OCI-LY3 (cell line): ENCODE results near the gene PKP4.

Experiments
- H2AFZ ChIP-seq: fragments of 200-600, 300-600 bp; shearing (Covaris generic); 2 replicates; pipeline ENCODE4 v1.6.0; 2014; ENCODE audit warnings: antibody characterized with exemption, low read depth, low read length
- H3K27ac ChIP-seq: fragments of 200-600, 300-600 bp; sonication (generic); 2 replicates; pipeline ENCODE4 v1.5.1; 2014; ENCODE audit warnings: mild to moderate bottlenecking, low read length, moderate library complexity, mixed read lengths
- H3K27me3 ChIP-seq: fragments of 200-600, 300-600 bp; sonication (generic); 2 replicates; pipeline ENCODE4 v1.6.1; 2014; ENCODE audit warnings: low read depth, low read length, mixed read lengths
- H3K36me3 ChIP-seq: fragments of 200-600, 300-600 bp; sonication (generic); replicated peaks from 2 replicates; pipeline ENCODE3; 2014; ENCODE audit warnings: low read depth, low read length, mixed read lengths
- H3K4me1 ChIP-seq: fragments of 300-600, 200-600 bp; sonication (generic); 2 replicates; pipeline ENCODE4 v1.6.1; 2014; ENCODE audit warnings: low read length, mixed read lengths
- H3K4me2 ChIP-seq: fragments of 200-600, 300-600 bp; sonication (generic); 2 replicates; pipeline ENCODE4 v1.6.1; 2014; ENCODE audit warnings: low read length, mixed read lengths
- H3K4me3 ChIP-seq: fragments of 300-600, 200-600 bp; sonication (generic); 2 replicates; pipeline ENCODE4 v1.5.1; 2014; ENCODE audit warnings: antibody characterized with exemption, mild to moderate bottlenecking, low read length, moderate library complexity
- H3K79me2 ChIP-seq: fragments of 300-600, 200-600 bp; shearing (Covaris generic); 2 replicates; pipeline ENCODE4 v1.6.1; 2014; ENCODE audit warnings: mild to moderate bottlenecking, low read length, mixed read lengths
- H3K9ac ChIP-seq: fragments of 300-600, 200-600 bp; shearing (Covaris generic); 2 replicates; pipeline ENCODE4 v1.6.0; 2014; ENCODE audit warnings: mild to moderate bottlenecking, low read length, moderate library complexity
- H3K9me3 ChIP-seq: fragments of 200-600, 300-600 bp; shearing (Covaris generic); 2 replicates; pipeline ENCODE4 v1.6.1; 2014; ENCODE audit warnings: low read length, mixed read lengths; ENCODE audit not compliant: insufficient read depth
- H4K20me1 ChIP-seq: fragments of 200-600, 300-600 bp; sonication (generic); 2 replicates; pipeline ENCODE4 v1.6.1; 2016; ENCODE audit warnings: low read length, mixed read lengths; ENCODE audit not compliant: insufficient read depth
- EZH2phosphoT487 ChIP-seq: fragments of 200-600 bp; shearing (Covaris generic); IDR thresholded peaks from 2 replicates; pipeline ENCODE4 v1.6.1; 2018; ENCODE audit warnings: antibody characterized with exemption, mixed run types, low read depth
- TF ChIP-seq, protein P1 (sequence below): fragments of 200-600, 300-600 bp; sonication (generic); IDR thresholded peaks from 2 replicates; pipeline ENCODE4 v1.5.1; 2014; ENCODE audit warnings: antibody characterized with exemption, low read length, low read depth

PKP4 gene

DNA sequence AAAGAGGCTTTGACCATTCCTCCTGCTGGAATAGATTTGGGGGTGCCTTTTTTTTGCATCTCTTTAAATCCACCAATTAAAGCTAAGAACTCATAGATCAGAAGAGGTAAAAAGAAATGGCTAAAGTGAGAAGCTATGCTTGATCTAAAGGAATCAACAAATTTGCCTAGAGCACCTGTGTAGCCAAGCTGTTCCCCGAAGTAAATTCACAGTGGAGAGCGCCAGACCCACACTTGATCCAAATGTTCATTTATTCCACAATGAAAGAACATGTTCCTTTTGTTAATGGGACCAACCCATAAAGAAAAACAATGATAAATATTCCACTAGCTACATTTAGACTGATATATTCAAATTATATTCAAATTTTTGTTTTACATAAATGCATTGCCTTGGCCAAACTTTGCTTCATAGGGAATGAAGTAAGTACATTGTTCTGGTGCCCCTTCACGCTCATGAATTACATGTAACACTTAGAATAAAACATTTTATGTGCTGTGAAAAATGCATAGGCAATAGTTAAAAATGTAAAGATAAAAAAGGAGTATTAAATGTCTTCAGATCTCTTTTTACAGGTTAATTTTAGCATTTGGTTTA, 167.4 kb downstream of the PKP4 start:
- peaks cover 9% of the 10 kb centered on the region for H3K36me3 ChIP-seq

DNA sequence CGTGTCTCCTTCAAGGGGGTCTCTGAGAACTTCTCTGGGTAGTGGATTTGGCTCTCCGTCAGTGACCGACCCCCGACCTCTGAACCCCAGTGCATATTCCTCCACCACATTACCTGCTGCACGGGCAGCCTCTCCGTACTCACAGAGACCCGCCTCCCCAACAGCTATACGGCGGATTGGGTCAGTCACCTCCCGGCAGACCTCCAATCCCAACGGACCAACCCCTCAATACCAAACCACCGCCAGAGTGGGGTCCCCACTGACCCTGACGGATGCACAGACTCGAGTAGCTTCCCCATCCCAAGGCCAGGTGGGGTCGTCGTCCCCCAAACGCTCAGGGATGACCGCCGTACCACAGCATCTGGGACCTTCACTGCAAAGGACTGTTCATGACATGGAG, 168.2 kb downstream of the PKP4 start:
- H3K36me3 ChIP-seq: peaks cover 9% of the 10 kb centered on the region
- no peaks in the 10 kb centered on the region for H4K20me1 ChIP-seq
- H3K79me2 ChIP-seq: no peaks in the 10 kb centered on the region
- H3K4me3 ChIP-seq: no peak overlapping the region
- H3K9me3 ChIP-seq: no peaks in the 10 kb centered on the region
- no peaks in the 10 kb centered on the region for H3K4me1 ChIP-seq
- H3K27ac ChIP-seq: no peak overlapping the region
- TF ChIP-seq, protein P1, sequence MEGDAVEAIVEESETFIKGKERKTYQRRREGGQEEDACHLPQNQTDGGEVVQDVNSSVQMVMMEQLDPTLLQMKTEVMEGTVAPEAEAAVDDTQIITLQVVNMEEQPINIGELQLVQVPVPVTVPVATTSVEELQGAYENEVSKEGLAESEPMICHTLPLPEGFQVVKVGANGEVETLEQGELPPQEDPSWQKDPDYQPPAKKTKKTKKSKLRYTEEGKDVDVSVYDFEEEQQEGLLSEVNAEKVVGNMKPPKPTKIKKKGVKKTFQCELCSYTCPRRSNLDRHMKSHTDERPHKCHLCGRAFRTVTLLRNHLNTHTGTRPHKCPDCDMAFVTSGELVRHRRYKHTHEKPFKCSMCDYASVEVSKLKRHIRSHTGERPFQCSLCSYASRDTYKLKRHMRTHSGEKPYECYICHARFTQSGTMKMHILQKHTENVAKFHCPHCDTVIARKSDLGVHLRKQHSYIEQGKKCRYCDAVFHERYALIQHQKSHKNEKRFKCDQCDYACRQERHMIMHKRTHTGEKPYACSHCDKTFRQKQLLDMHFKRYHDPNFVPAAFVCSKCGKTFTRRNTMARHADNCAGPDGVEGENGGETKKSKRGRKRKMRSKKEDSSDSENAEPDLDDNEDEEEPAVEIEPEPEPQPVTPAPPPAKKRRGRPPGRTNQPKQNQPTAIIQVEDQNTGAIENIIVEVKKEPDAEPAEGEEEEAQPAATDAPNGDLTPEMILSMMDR: no peak
- TF ChIP-seq EZH2phosphoT487: no peak
- H3K27me3 ChIP-seq: no peaks in the 10 kb centered on the region
- no peak overlapping the region for H3K4me2 ChIP-seq
- no peak overlapping the region for H2AFZ ChIP-seq
- no peak overlapping the region for H3K9ac ChIP-seq

More for the DNA sequence above, 167.4 kb downstream of the PKP4 start:
- Histone ChIP-seq H3K4me2 (no peak overlapping the region), H2AFZ (no peak overlapping the region), H3K9ac (no peak overlapping the region), H3K4me1 (no peaks in the 10 kb centered on the region), H3K4me3 (no peak overlapping the region), H3K79me2 (no peaks in the 10 kb centered on the region), H3K9me3 (no peaks in the 10 kb centered on the region), H3K27ac (no peak overlapping the region), H3K27me3 (no peaks in the 10 kb centered on the region), H4K20me1 (no peaks in the 10 kb centered on the region)
- no peak for TF ChIP-seq EZH2phosphoT487
- TF ChIP-seq, protein P1: no peak

DNA sequence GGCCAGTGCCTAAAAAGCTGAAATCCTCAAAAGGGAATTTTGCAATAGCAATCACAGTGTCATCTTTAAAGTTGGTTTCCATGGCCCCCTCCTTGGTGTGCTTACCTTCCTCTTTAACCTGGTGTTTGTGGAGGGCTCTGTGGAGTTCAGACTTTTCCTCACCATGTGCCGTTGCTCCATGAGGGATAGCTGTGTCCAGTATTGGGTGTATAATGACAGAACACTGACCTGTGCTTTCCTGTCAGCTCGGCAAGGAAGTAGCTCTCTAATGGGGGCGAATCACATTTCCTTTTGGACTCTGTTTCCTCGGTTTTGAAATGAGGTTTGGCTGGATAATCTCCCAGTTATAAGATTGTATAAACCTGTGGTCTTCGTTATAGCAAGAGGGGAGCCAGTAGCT, 172.4 kb downstream of the PKP4 start:
- H3K4me3 ChIP-seq: no peak overlapping the region
- no peak overlapping the region for H3K4me2 ChIP-seq
- no peaks in the 10 kb centered on the region for H4K20me1 ChIP-seq
- peaks cover 14% of the 10 kb centered on the region for H3K36me3 ChIP-seq
- H2AFZ ChIP-seq: no peak overlapping the region
- H3K79me2 ChIP-seq: no peaks in the 10 kb centered on the region
- no peak overlapping the region for H3K9ac ChIP-seq
- no peaks in the 10 kb centered on the region for H3K4me1 ChIP-seq
- H3K27ac ChIP-seq: no peak overlapping the region
- H3K27me3 ChIP-seq: no peaks in the 10 kb centered on the region
- TF ChIP-seq, protein P1: no peak
- TF ChIP-seq EZH2phosphoT487: no peak
- H3K9me3 ChIP-seq: no peaks in the 10 kb centered on the region

DNA sequence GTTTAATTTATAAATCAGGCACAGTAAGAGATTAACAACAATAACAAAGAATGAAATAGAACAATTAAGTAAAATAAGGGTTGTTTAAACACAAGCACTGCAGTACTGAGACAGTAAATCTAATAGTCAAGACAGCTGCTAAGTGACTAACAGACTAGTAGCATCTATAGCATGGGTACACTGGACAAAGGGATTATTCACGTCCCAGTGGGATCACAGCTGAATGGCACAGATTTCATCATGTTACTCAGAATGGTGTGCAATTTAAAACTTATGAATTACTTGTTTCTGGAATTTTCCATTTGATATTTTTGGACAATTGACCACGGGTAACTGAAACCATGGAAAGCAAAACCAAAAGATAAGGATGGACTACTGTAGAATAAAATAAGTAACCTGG, 176.5 kb downstream of the PKP4 start:
- Histone ChIP-seq H3K9ac (no peak overlapping the region), H3K4me1 (no peaks in the 10 kb centered on the region), H2AFZ (no peak overlapping the region), H3K4me3 (no peak overlapping the region), H3K4me2 (no peak overlapping the region), H4K20me1 (no peaks in the 10 kb centered on the region), H3K27ac (no peak overlapping the region), H3K79me2 (no peaks in the 10 kb centered on the region), H3K9me3 (no peaks in the 10 kb centered on the region), H3K27me3 (no peaks in the 10 kb centered on the region), H3K36me3 (peaks cover 19% of the 10 kb centered on the region)
- TF ChIP-seq, protein P1: no peak
- no peak for TF ChIP-seq EZH2phosphoT487
